Omental fat pad (tissue), 4 donors: ENCODE results near the gene HDDC3. TPM values are rescaled to one million over a fixed set of nuclear protein-coding genes. Genes with fewer than 3 reads are reported as not detected.

Experiments used
- ATAC-seq: fragments of 150-250 bp; one replicate; pipeline ENCODE4 v1.9.1; 2016; ENCODE audit warnings: mild to moderate bottlenecking, moderate library complexity; ENCODE audit not compliant: low FRiP score
- DNase-seq: peaks from one replicate; pipeline ENCODE4 v3.0.0-alpha.2; 2019; ENCODE audit warnings: low spot score
- CTCF ChIP-seq, 3 donors: fragments of 450-650 bp; IDR thresholded peaks; one replicate each; pipeline ENCODE4 v1.5.1; 2016 to 2017; ENCODE audit warnings: antibody characterized with exemption in 3 of 3, mild to moderate bottlenecking in 3 of 3, moderate library complexity in 2 of 3
- total RNA-seq, 4 donors: library from RNA; depleted of rRNA; stranded (reverse); fragments of >200 nt; gene quantifications; one replicate each; pipeline ENCODE4 v1.1.0, GENCODE V29; 2016

The HDDC3 gene
- total RNA-seq, 4 donors from 2014 or later = 11.2 to 27.3 (median 18.0) TPM

- no peak for TF ChIP-seq CTCF (IDR thresholded peaks at IDR 0.05)
- no peak for ATAC-seq
- DNase-seq = no peak
Measured at GRCh38 chr15:90893175-90894090, 38.9 kb downstream of the HDDC3 start.

GRCh38 chr15:90892498-90893174 lies 39.7 kb downstream of the HDDC3 start:
- ATAC-seq = no peak
- TF ChIP-seq CTCF (IDR thresholded peaks at IDR 0.05) = no peak
- no peak for DNase-seq

GRCh38 chr15:90892023-90892422 lies 40.3 kb downstream of the HDDC3 start:
- DNase-seq (no peak), ATAC-seq (no peak)
- no peak for TF ChIP-seq CTCF (IDR thresholded peaks at IDR 0.05)

- TF ChIP-seq CTCF (IDR thresholded peaks at IDR 0.05) = no peak
- ATAC-seq = no peak
- no peak for DNase-seq
Measured at GRCh38 chr15:90891346-90891949, 40.9 kb downstream of the HDDC3 start.

- DNase-seq (no peak), ATAC-seq (no peak)
Measured at GRCh38 chr15:90890839-90891238, 41.5 kb downstream of the HDDC3 start.

More at GRCh38 chr15:90890839-90891238, 41.5 kb downstream of the HDDC3 start:
- no peak for TF ChIP-seq CTCF (IDR thresholded peaks at IDR 0.05)
